COLO668 (cell line): ENCODE data around the gene CROCC2.

Experiments
- DNase-seq: peaks from one replicate; lab custom pipeline; 2025; ENCODE audit not compliant: unreplicated experiment; lab: John Stamatoyannopoulos, UW

CROCC2 gene

DNA sequence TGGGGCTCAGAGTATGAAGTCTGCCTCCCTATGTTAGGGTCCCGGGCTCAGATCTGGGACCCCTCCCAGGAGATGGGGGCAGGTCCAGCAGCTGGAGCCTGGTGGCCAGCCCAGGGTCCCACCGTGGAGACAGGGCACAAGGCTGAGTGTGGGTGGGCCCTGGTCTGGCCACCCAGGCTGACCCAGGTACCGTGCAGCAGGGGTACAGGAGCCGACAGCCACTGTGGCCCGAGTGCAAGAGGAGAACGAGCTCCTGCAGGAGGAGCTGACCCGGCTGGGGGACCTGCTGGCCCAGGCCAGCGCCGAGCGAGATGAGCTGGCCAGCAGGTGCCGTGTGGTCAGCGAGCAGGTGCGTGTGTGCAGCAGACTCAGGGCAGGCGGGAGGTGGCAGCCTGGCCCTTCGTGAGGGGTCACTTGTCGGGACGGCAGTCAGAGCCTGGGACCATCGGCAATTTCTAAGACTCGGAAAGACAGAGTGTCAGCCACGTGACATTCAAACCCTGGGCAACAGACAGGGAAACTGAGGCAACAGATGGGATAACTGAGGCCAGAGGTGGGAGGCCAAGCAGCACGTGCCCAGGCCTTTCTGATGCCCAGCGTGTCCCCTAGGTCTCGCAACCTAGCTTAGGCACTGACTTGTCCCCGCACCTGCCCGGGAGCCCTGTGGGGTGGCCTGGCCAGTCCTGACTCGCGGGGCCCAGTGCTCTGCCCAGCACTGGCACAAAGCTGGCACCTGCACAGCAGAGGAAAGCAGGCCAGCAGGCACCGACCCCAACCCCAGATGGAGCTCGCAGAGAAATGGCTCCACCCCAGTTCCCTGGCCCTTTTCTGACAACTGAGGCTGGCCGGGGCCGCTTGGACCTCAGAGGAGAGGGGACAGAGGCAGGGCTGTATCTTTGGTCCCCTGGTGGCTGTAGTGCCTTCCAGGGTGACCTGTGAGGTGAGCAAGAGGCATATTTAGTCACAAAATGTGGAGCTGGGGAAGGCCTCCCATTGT is 13.9 kb downstream of the CROCC2 start:
- DNase-seq: no peak

DNA sequence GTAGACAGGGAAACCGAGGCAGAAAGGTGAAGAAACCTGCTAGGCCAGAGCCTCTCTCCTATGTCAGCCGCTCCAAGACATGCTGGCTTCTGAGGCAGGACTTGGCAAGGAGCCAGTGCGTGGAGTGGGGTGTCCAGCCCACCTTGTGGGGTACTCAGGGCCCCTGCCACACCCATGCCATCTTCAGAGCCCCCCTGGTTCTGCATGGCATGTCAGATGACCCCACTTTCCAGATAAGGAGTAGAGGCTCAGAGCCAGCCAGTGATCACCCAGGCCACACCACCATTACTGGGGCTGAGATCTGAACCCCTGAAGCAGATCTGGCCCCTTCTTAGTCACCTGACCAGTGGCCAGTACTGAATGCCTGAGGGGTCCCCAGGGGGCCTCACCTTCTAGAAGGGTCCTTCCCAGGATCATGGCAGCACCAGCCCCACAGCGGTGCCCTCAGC is 14.7 kb downstream of the CROCC2 start:
- DNase-seq: no peak

DNA sequence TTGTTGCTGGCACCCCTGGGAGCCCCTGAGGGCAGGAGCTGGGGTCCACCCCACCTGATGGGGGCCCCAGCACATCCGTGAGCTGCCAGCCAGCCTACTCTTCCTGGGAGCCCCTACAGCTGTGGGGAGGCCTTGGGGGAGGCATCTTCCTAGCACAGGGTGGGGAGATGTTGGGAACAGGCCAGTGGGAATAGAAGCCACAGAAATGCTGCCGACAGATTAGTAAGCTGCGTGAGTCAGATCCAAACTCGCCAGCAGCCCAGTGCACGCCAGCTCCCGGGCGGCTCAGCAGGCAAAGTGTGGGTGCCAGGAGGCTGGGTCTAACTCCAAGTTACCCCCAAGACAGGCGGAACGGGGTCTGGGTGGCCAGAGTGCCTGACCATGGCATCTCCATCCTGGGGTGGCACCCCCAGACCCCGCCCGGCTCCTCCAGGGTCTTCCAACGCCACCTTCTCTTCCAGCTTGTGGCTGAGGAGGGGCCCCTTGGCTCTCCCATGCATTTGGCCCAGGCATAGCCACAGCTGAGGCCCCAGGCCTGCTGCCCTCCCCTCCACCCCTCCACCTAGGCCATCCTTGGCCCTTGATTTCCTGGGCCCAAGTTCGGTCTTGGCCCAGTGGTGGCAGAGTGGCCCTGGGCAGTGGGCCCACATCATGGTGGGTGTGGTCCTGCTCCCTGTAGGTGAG is 15.3 kb downstream of the CROCC2 start:
- DNase-seq: no peak

DNA sequence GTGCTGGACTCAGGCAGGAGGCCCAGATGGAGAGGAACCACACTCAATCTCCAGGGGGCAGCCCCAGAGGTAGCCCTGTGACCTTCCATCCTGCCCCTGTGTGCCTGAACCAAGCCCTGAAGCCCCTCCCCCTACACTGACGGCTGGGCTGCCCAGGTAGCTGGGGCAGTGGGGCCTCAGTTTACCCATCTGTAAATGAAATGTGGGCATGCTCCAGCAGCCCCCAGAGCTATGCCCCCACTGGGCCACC is 15.8 kb downstream of the CROCC2 start:
- DNase-seq: no peak

DNA sequence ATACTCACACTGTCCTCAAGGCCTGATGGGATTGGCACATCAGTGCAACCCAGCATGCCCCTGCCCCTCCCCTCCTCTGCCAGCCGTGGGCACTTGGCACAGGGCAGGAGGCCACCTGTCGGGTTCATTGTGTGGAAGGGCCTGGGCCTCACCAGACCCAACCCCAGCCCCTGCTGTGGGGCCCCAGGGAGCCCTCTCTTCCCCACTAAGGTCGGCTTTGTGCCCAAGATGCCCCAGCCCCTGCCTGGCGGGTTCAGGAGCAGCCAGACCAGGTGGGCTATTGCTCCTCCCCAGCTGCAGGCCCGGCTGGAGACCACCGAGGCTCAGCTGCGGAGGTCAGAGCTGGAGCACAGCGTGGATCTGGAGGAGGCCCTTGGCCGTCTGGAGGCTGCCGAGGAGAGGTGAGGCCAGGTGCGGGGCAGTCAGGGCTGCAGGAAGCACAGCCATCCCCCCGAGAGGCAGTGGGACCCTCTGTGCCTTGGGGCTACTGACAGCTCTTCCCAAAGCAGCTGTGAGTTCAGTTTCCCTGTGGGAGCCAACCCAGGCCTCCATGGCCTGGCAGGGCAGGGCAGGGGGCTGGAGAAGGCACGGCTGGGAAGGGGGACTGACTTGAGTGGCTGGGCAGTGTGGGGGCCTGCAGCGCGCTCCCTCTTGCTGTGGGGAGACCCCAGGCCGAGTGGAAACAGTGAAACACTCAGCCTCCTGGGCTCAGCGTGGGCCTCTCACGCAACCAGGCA is 16.3 kb downstream of the CROCC2 start:
- no peak for DNase-seq

DNA sequence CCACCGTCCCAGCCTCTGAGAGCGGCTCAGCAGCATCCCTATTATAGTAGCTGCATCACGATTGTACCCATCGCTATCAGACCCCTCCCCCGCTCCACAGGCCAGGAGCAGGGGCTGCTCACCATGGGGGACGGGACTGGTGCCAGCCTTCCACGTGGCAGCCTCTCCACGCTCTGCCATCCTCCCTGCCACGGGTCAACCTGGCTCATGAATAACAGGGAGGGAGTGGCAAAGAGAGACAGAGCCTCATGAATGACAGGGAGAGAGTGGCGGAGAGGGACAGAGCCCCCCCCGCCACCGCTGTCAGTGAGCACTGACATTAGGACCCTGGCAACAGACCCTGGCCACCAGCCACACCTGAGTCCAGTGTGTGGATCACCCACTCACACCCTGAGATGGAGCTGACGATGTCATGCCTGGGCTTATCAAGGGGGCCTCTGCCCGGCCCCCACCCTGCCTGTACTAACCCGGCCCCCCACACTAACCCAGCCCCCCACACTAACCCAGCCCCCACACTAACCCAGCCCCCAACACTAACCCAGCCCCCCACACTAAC is 16.9 kb downstream of the CROCC2 start:
- DNase-seq: no peak

DNA sequence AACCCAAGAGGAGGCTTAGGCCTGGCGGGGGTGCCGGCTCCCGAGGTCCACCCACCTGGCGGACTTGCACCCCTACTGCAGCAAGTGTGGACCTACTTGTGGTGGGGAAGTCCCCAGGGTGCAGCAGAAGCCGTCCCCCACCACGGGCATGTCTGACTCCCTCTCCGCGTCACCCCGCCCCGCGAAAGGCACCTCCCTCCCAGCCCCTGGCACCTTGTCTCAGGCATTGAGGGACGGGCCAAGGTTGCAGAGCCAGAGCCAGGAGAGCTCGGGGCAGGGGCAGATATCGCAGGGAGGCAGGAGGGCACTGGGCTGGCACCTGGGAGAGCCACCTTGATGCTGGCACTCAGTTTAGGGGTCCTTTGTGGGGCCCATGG is 19.0 kb downstream of the CROCC2 start:
- no peak for DNase-seq

DNA sequence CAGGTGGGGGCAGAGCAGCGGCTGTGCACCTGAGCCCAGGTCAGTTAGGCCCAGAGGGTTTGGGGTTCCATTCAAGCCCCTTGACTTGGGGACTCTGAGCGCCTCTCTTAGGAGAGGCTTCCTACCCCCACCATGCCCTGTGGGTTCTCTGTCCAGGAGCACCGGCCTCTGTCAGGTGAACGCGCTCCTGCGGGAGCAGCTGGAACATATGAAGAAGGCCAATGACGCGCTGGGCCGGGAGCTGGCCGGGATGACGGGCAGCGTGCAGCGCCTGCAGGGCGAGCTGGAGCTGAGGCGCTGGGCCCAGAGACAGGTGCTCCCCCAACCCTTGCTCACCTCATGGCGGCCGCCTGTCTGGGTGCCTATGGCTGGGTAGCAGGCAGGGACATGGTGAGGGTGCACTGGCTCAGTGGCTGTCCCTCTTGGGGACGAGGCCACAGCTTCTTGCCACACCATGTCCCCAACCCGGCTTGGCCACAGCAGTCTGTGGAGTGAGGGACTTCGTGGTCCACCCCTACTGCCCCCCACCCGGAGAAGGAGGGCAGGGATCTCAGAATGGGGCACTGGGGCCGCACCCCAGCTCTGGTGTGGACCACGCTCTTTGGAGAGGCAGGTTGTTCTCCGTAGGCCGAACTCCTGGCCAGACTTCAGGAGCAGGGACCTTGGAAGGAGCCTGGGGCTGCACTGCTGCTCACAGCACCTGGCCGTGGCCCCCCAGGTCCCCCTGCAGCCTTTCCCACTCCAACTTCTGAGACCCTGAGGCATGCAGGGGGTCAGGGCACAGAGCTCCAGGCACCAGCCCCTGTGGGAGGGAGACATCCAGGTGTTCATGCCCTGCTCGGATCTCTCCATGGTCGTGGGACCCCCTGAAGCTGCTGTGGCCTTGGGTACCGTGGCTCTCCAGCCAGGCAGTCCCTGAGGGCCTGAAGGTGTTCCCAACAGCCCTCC is 19.7 kb downstream of the CROCC2 start:
- DNase-seq: peak; percentile 59

DNA sequence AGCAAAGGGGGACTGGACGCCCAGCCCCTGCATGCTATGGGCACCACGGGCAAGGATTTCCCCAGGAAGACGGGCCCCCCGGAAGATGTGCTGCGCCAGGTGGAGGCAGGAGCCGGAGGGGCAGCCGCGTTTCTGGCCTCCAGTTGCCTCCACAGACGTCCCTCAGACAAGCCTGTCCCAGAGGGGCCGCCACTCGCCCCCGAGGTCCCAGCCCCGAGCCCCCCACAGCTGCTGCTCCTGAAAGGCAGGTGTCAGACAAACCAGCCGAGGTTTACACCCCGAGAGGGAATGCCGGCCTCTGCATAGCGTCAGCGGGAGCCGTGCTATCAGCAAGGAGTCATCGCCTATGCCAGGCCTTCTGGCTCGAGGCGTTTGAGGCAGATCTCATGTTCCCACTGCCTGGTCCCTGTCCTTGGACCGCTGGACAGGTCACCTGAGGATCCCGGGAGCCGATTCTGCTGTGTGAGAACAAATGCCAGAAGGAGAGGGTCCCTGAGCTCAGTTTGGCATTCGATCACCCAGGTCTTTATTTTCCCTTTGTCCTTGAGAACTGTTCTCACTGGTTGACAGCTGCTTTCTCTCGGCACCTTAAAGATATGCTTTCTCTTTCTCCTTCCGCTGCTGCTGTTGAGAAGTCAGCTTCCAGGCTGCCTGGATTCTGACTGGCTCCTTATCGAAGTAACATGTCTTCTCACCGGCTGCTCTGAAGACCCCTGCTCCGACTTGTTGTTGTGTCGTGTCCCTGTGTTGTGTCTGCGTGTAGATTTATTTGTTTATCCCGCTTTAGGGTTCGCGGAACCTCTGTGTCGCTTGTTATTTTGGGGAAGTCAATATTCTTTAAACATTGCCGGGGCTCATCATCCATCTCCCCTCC is 20.6 kb downstream of the CROCC2 start:
- peak; percentile 15 for DNase-seq

DNA sequence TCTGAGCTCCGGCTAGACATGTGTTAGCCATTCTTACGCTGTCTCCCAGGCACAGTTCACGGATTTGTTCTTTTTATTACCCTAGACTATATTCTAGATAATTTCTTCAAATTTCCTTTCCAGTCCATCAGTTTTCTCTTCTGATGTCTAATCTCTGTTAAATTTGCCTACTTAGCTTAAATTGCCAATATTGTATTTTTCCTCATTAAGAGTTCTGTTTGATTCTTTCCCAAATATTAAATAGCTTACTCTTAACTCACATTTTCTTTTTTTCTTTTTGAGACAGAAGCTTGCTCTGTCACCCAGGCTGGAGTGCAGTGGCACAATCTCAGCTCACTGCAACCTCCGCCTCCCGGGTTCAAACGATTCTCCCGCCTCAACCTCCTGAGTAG is 21.2 kb downstream of the CROCC2 start:
- no peak for DNase-seq

DNA sequence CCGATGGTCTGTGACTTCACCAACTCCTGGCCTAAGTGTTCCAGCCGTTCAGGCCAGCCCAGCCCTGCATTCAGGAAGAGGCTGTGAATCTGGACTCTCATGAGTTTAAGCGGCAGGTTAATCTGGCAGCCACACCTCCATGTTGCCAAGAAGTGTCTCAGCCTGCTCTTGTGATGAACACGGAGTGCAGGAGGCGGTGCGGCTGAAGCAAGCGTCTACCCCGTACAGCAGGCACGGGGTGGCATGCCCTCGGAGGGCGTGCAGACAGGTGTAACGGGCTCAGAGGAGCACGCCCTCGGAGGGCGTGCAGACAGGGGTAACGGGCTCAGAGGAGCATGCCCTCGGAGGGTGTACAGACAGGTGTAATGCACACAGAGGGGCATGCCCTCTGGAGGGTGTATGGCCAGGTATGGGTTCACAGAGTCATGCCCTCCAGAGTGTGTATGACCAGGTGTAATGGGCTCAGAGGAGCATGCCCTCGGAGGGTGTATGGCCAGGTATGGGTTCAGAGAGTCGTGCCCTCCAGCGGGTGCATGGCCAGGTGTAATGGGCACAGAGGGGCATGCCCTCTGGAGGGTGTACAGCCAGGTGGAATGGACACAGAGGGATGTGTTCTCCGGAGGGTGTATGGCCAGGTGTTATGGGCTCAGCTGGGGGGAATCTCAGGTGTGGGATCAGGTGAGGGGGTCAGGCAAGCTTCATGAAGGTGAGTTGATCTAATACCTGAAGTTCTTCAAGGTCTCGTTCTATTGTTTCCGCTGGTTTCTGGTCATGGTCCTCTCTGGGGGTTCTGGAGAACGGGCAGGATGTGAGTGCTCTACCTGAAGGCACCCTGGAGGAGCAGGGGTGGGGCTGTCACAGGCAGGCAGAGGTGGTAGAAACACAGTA is 22.6 kb downstream of the CROCC2 start:
- no peak for DNase-seq

DNA sequence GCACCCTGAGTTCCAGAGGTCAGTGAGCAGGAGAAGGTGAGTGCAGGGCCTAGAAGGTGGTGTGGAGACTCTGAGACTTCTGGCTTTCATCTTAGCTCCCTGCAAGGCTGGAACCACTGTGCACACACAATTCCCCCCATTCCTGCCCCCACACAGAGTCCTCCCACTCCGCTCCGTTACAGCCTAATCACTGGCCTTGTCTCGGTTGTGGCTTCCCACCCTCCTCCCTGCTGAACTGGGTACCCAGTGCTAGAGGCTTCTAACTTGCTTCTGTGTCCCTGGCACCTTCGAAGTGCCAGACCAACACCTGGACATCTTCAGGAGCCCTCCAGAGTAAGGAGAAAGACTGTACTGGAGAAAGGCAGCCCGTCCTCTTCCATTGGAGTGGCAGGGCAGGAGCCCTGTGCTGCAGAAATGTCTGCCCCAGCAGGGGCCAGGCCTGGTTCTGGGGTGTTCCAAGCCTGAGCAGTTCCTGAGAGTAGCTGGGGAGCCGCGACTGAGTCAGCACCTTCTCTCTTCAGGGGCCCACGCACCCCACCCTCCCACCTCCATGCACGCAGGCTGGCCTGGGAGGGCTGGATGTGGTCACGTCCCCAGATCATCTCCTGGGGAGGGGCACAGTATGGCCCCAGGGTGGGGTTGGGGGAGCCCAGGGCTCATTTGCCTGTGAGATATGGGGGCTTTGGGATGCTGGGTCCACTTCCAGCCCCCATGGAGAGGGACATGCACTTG is 23.4 kb downstream of the CROCC2 start:
- no peak for DNase-seq

DNA sequence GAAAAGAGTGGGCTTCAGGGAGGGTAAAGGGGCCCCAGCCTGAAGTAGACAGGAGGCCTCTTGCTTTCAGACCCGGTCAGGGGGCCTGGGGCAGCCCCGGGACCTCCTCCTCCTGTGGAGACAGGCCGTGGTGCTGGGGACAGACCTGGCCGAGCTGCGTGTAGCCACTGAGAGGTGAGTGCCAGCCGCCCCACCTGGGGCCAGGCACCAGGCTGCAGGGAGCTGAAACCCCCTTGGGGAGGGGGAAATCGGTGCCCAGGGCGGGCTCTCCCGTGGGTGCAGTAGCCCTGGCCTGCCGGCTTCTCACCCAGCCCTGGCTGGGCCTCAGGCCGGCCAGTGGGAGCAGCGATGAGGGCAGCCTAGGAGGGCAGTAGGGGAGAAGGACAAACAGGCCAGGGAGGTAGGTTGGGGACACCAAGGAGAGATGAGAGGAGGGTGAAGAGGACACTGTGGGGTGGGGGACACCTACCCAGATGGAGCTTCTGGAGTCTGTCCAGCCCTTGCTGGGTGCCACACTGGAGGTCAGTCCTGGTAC is 24.0 kb downstream of the CROCC2 start:
- DNase-seq: no peak

DNA sequence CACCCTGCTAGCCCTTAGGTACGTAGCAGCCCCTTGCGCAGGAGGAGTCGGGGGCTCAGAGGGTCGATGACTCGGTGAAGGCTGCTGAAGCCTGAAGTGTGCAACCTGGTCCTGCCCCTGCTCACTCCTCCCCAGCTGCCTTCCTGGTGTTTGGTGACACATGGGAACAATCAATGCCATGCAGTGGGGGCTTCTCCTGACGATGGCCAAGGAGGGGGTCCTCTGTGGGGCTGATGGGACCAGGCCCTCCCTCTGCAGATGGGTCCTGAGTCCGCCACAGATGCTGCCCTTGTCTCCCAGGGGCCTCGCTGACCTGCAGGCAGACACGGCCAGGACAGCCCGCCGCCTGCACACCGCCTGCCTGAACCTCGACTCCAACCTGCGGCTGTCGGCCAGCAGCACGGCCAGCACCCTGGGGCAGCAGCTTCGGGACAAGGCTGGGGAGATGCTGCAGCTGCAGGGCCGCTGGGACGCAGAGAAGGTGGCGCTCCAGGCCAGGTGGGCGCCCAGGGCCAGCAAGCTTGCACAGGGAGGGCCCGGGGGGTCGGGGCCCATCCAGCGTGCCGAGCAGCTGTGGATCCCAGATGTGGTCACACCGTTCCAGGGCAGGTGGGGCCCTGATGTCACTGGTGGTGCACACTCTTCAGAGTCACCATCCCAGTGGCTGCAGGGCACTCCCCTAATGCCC is 24.6 kb downstream of the CROCC2 start:
- DNase-seq: no peak

DNA sequence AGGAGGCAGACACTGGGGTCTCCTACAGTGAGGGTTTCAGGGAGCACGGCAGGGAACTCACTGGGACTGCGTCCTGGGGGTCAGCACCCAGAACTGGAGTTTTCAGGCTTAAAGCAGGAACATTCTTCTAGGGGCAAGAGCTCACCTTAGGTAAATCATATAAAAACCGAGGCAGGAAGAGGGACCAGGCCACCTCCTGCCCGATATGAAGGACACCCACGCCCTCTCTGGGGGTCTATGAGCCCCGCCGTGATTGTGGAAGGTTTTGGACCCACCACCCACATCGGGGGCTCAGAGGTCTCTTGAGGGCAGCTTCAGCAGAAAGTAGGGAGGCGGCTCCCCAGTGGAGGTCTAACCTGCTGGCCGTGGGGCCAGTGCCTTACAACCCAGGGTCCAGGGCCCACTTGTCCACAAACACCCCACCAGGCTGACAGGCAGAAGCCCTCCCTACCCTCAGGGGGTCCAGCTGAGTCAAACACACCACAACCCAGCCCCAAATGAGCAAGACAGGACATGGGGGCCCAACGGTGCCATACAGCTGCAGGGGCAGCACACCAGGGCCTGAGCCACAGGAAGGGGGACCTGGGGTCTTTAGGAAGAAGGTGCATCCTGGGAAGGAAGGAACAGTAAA is 25.3 kb downstream of the CROCC2 start:
- no peak for DNase-seq

DNA sequence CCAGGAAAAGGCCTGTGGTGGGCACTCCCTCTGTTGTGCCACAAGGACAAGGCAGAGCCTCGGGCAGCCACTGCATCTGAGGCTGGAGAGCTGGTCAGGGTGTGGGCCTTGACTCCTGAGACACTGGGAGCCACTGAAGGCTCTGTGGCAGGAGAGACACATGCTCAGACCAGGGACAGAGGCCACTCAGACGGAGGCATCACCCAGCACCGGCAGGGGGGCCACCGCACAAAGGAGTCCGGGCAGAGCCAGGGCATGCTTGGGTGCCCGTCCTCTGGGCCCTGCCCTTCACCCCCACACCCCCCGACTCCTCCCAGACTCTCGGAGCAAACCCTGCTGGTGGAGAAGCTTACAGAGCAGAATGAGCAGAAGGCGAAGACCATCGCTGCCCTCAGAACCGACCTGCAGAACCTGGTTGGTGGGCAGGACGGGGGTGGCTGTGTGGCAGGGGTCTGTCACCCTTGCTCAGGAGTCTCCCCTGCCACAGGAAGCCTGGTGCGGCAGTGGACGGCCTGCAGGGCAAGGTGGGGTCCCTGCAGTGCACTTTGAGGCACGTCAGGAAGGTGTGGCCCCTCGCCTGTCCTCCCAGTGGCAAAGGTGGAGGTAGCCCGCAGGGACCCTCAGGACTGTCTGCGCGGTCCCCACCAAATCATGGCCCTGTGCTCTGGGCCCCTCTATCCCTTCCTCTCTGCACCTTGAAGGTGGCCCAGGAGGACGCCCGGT is 26.0 kb downstream of the CROCC2 start:
- no peak for DNase-seq
